Measurements from ENCODE around the gene GCFC2.

The GCFC2 gene

GRCh38 chr2:75710220-75710576, 517 bp downstream of the GCFC2 start:
- no peak for TF ChIP-seq CTCF (IDR thresholded peaks at IDR 0.05; ENCODE audit: insufficient read depth, low read length, missing control alignments)
- ChIA-PET POLR2A (no interaction called here), CTCF (interaction anchor here (0.6 to 1.6 kb wide), 4 partner anchors 11 to 132 kb away, joined by 3 to 4 read pairs (median 3); no protein-coding TSS in a partner anchor)

GRCh38 chr2:75709297-75709696, 1.4 kb downstream of the GCFC2 start:
- no peak for DNase-seq (ENCODE audit: low read depth, low spot score)
- 0 out of 2 replicates have a peak overlapping the region, but pooled peaks have one; percentile 15 for H3K4me3 ChIP-seq (ENCODE audit: low read depth, low read length)
- POLR2A ChIA-PET, result no interaction called here
- TF ChIP-seq CTCF (IDR thresholded peaks at IDR 0.05; ENCODE audit: insufficient read depth, low read length, missing control alignments), result no peak
- CTCF ChIA-PET, result interaction anchor here (1.3 kb wide), 1 partner anchor 33 kb away, joined by 4 read pairs; no protein-coding TSS in a partner anchor

More at GRCh38 chr2:75710220-75710576, 517 bp downstream of the GCFC2 start:
- peak overlapping the region; percentile 70 for H3K4me3 ChIP-seq (ENCODE audit: low read depth, low read length)
- DNase-seq (ENCODE audit: low read depth, low spot score), result no peak

GRCh38 chr2:75707901-75708300, 2.8 kb downstream of the GCFC2 start:
- H3K4me3 ChIP-seq (ENCODE audit: low read depth, low read length), result no peak overlapping the region
- no peak for DNase-seq (ENCODE audit: low read depth, low spot score)
- no peak for TF ChIP-seq CTCF (IDR thresholded peaks at IDR 0.05; ENCODE audit: insufficient read depth, low read length, missing control alignments)
- ChIA-PET CTCF (no interaction called here), POLR2A (no interaction called here)

GRCh38 chr2:75705921-75706320, 4.8 kb downstream of the GCFC2 start:
- ChIA-PET CTCF (interaction anchor here (1.2 kb wide), 2 partner anchors 29 to 66 kb away, joined by 4 to 6 read pairs; no protein-coding TSS in a partner anchor), POLR2A (no interaction called here)
- H3K4me3 ChIP-seq (ENCODE audit: low read depth, low read length), result no peak overlapping the region

GRCh38 chr2:75703589-75704287, 7.0 kb downstream of the GCFC2 start:
- no peak overlapping the region for H3K4me3 ChIP-seq (ENCODE audit: low read depth, low read length)
- no peak for TF ChIP-seq CTCF (IDR thresholded peaks at IDR 0.05; ENCODE audit: insufficient read depth, low read length, missing control alignments)
- no peak for DNase-seq (ENCODE audit: low read depth, low spot score)
- ChIA-PET POLR2A (no interaction called here), CTCF (no interaction called here)

More at GRCh38 chr2:75705921-75706320, 4.8 kb downstream of the GCFC2 start:
- DNase-seq (ENCODE audit: low read depth, low spot score), result no peak
- TF ChIP-seq CTCF (IDR thresholded peaks at IDR 0.05; ENCODE audit: insufficient read depth, low read length, missing control alignments), result no peak

GRCh38 chr2:75702593-75702992, 8.1 kb downstream of the GCFC2 start:
- CTCF ChIA-PET, result no interaction called here
- TF ChIP-seq CTCF (IDR thresholded peaks at IDR 0.05; ENCODE audit: insufficient read depth, low read length, missing control alignments), result no peak
- POLR2A ChIA-PET, result no interaction called here
- H3K4me3 ChIP-seq (ENCODE audit: low read depth, low read length), result no peak overlapping the region
- no peak for DNase-seq (ENCODE audit: low read depth, low spot score)

Measured in AG04449 (cell line).